ENCODE data around the gene CCNJL.

The CCNJL gene

GRCh38 chr5:160221082-160221481 lies 91.3 kb downstream of the CCNJL start:
- DNase-seq (ENCODE audit: low read depth) = no peak

DNA sequence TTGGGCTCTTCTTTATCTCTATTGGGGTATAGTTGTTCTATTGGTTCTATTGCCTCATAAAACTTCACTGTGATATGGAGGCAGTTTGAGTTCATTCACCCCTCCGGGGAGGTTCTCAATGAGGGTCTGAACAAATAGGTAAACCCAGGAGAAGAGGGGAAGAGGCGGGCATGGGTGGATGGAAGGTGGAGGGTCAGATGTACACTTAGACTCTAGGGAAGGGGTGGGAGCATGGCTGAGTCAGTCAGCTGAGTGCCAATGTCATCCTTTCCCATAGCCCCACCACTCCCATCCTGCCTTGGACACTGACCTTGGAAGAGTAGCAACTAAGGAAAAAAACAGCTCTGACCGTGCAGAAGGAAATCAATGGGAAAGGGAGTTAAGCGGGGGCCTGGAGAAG lies 93.0 kb downstream of the CCNJL start:
- no peak for DNase-seq (ENCODE audit: low read depth)

- no peak for DNase-seq (ENCODE audit: low read depth)
These were observed 98.8 kb downstream of the CCNJL start for GRCh38 chr5:160213537-160213936.

GRCh38 chr5:160211352-160211751 lies 101.0 kb downstream of the CCNJL start:
- no peak for DNase-seq (ENCODE audit: low read depth)

DNA sequence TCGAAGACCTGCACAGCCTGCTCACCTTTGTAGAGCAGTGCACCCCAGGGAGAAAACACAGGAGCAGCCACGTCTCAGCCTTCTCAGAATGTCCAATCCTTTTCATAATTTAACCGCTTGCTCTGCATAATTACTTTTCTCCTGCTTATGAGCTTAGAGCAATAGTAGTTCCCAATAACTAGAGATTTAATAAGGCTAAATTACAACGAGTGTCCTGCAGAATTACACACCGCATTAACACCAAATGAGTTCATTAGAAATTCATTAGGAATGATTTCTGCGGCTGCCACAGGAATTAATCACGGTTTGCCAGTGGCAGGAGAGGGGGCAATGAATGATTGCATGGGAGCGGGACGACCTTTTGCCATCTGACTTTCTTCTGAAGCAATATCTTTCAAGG lies 101.8 kb downstream of the CCNJL start:
- DNase-seq (ENCODE audit: low read depth) = no peak

GRCh38 chr5:160209917-160210316 lies 102.4 kb downstream of the CCNJL start:
- DNase-seq (ENCODE audit: low read depth) = no peak

DNA sequence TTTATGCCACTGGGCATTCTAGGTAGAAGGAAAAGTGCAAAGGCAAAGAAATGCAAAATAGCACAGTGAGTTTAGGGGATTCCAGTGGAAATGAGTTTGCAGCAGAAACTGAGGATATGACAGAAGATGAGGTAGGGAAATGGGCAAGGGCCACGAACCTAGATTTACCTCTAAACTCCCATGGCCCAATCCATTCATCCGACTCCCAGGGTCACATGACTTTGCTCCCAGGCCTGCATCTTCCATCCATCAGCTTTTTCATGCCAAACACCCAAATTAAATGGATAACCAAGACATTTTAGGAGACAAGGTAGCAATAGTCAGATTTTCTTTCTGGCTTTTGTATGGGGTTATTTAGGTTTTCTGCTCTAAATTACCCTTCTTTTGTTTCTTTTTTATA lies 105.3 kb downstream of the CCNJL start:
- DNase-seq (ENCODE audit: low read depth) = no peak

Measured in HS-27A (cell line).